Effector CD8-positive, alpha-beta T cell (primary cell): ENCODE measurements around the gene FMNL2.
"Not testable (repeated sequence)": the region's sequence is repeated elsewhere in the genome, so short reads cannot be mapped to it uniquely, and the experiment has no call there.

Source experiments
- DNase-seq: peaks from one replicate; lab custom pipeline; 2025; lab: John Stamatoyannopoulos, UW

Gene FMNL2

GRCh38 chr2:152470861-152471854 lies 136.2 kb downstream of the FMNL2 start:
- DNase-seq = no peak

- DNase-seq = no peak
Observed at GRCh38 chr2:152472481-152472887, 137.5 kb downstream of the FMNL2 start.

- DNase-seq = no peak
Observed at GRCh38 chr2:152473151-152473857, 138.3 kb downstream of the FMNL2 start.

- not testable (repeated sequence) for DNase-seq
Observed at GRCh38 chr2:152474523-152474922, 139.5 kb downstream of the FMNL2 start.

- no peak for DNase-seq
Observed at GRCh38 chr2:152475982-152476381, 141.0 kb downstream of the FMNL2 start.

- DNase-seq = no peak
Observed at GRCh38 chr2:152477347-152478092, 142.5 kb downstream of the FMNL2 start.

- no peak for DNase-seq
Observed at GRCh38 chr2:152479282-152479681, 144.3 kb downstream of the FMNL2 start.

- DNase-seq = no peak
Observed at GRCh38 chr2:152480821-152481399, 145.9 kb downstream of the FMNL2 start.

GRCh38 chr2:152481881-152482583 lies 147.1 kb downstream of the FMNL2 start:
- no peak for DNase-seq

- DNase-seq = no peak
Observed at GRCh38 chr2:152483276-152484063, 148.5 kb downstream of the FMNL2 start.

- DNase-seq = no peak
Observed at GRCh38 chr2:152485954-152486736, 151.2 kb downstream of the FMNL2 start.

- no peak for DNase-seq
Observed at GRCh38 chr2:152486737-152487400, 151.9 kb downstream of the FMNL2 start.

GRCh38 chr2:152488075-152488474 lies 153.1 kb downstream of the FMNL2 start:
- DNase-seq = no peak

- DNase-seq = no peak
Observed at GRCh38 chr2:152489364-152489763, 154.4 kb downstream of the FMNL2 start.

- no peak for DNase-seq
Observed at GRCh38 chr2:152490686-152491455, 155.9 kb downstream of the FMNL2 start.

GRCh38 chr2:152492131-152492530 lies 157.2 kb downstream of the FMNL2 start:
- DNase-seq = no peak

GRCh38 chr2:152492911-152493310 lies 157.9 kb downstream of the FMNL2 start:
- no peak for DNase-seq

- no peak for DNase-seq
Observed at GRCh38 chr2:152493417-152493816, 158.4 kb downstream of the FMNL2 start.
